GM19239 (cell line): Measurements from ENCODE around the gene MARCKSL1.

ENCODE experiments used
- DNase-seq: peaks from one replicate; pipeline ENCODE4 v3.0.0; 2011; ENCODE audit warnings: low spot score; ENCODE audit not compliant: insufficient read length
- FAIRE-seq: peaks from 2 replicates; lab custom pipeline; 2011; peaks lifted over from hg19 to GRCh38; lab: Jason Lieb, UNC

The MARCKSL1 gene

GRCh38 chr1:32353886-32354570, 18.0 kb upstream of the MARCKSL1 start:
- DNase-seq (no peak), FAIRE-seq (no peak)

- DNase-seq (no peak), FAIRE-seq (no peak)
These were observed 17.4 kb upstream of the MARCKSL1 start for GRCh38 chr1:32353431-32353830.

- DNase-seq (no peak), FAIRE-seq (no peak)
These were observed 16.9 kb upstream of the MARCKSL1 start for GRCh38 chr1:32352831-32353383.

GRCh38 chr1:32352239-32352745, 16.3 kb upstream of the MARCKSL1 start:
- DNase-seq (no peak), FAIRE-seq (no peak)

- DNase-seq (peak; percentile 93), FAIRE-seq (no peak)
These were observed 15.6 kb upstream of the MARCKSL1 start for GRCh38 chr1:32351399-32352238.

GRCh38 chr1:32350785-32351398, 14.9 kb upstream of the MARCKSL1 start:
- DNase-seq (no peak), FAIRE-seq (peak; percentile 87)

- DNase-seq: no peak
- FAIRE-seq: no peak
These were observed 13.2 kb upstream of the MARCKSL1 start for GRCh38 chr1:32349211-32349708.

- FAIRE-seq: no peak
- no peak for DNase-seq
These were observed 10.6 kb upstream of the MARCKSL1 start for GRCh38 chr1:32346532-32347157.

- DNase-seq: no peak
- no peak for FAIRE-seq
These were observed 9.3 kb upstream of the MARCKSL1 start for GRCh38 chr1:32345289-32345827.

GRCh38 chr1:32342704-32343103, 6.7 kb upstream of the MARCKSL1 start:
- FAIRE-seq: no peak
- no peak for DNase-seq

- no peak for DNase-seq
- FAIRE-seq: no peak
These were observed 5.9 kb upstream of the MARCKSL1 start for GRCh38 chr1:32341971-32342370.

- DNase-seq (no peak), FAIRE-seq (no peak)
These were observed 5.2 kb upstream of the MARCKSL1 start for GRCh38 chr1:32341186-32341757.

GRCh38 chr1:32339363-32339978, 3.4 kb upstream of the MARCKSL1 start:
- no peak for DNase-seq
- FAIRE-seq: peak; percentile 76

- no peak for DNase-seq
- FAIRE-seq: no peak
These were observed 2.7 kb upstream of the MARCKSL1 start for GRCh38 chr1:32338637-32339145.

- DNase-seq: no peak
- FAIRE-seq: no peak
These were observed 2.0 kb upstream of the MARCKSL1 start for GRCh38 chr1:32337855-32338636.

- FAIRE-seq (peak; percentile 90), DNase-seq (no peak)
These were observed 1.1 kb upstream of the MARCKSL1 start for GRCh38 chr1:32336963-32337675.

- no peak for FAIRE-seq
These were observed 529 bp upstream of the MARCKSL1 start for GRCh38 chr1:32336591-32336932.

GRCh38 chr1:32335535-32335789, 571 bp downstream of the MARCKSL1 start:
- DNase-seq: no peak
- FAIRE-seq: no peak

More at GRCh38 chr1:32336591-32336932, 529 bp upstream of the MARCKSL1 start:
- no peak for DNase-seq
